SU-DHL-6 (cell line): ENCODE results near the gene SELENOF.
A peak's percentile ranks its signal among the peaks of the same experiment; 100 is the strongest.

Source experiments
- H2AFZ ChIP-seq: fragments of 200-600 bp; sonication (generic); 2 replicates; pipeline ENCODE4 v1.6.1; 2014; ENCODE audit warnings: low read depth, mild to moderate bottlenecking, moderate library complexity, mixed read lengths, antibody characterized with exemption, low read length; ENCODE audit not compliant: severe bottlenecking
- H3F3A ChIP-seq: fragments of 200-600 bp; shearing (Covaris generic); 2 replicates; pipeline ENCODE4 v1.6.0; 2016; ENCODE audit warnings: antibody characterized with exemption, mild to moderate bottlenecking; ENCODE audit not compliant: insufficient read depth
- H3K27ac ChIP-seq: fragments of 200-600 bp; sonication (generic); 2 replicates; pipeline ENCODE4 v1.5.1; 2016; ENCODE audit warnings: low read depth, mild to moderate bottlenecking, low read length, moderate library complexity, mixed read lengths
- H3K27me3 ChIP-seq: fragments of 200-600 bp; sonication (generic), shearing (Covaris generic); 2 replicates; pipeline ENCODE4 v1.6.0; 2014; ENCODE audit warnings: mild to moderate bottlenecking, low read length
- H3K36me3 ChIP-seq: fragments of 200-600 bp; sonication (generic); 2 replicates; pipeline ENCODE4 v1.6.1; 2014; ENCODE audit warnings: mild to moderate bottlenecking, low read length, mixed read lengths
- H3K4me2 ChIP-seq: fragments of 300-600, 200-600 bp; shearing (Covaris generic), sonication (generic); 2 replicates; pipeline ENCODE4 v1.6.0; 2014; ENCODE audit warnings: low read length, low read depth, mild to moderate bottlenecking; ENCODE audit not compliant: poor library complexity, severe bottlenecking
- H3K4me3 ChIP-seq: fragments of 200-600 bp; sonication (generic); 2 replicates; pipeline ENCODE4 v1.5.1; 2014; ENCODE audit warnings: antibody characterized with exemption, low read length, mild to moderate bottlenecking, mixed read lengths; ENCODE audit not compliant: insufficient read depth, poor library complexity, severe bottlenecking
- H3K79me2 ChIP-seq: fragments of 200-600 bp; sonication (generic); 2 replicates; pipeline ENCODE4 v1.6.1; 2014; ENCODE audit warnings: mild to moderate bottlenecking, low read length, moderate library complexity; ENCODE audit not compliant: insufficient read depth
- H3K9ac ChIP-seq: fragments of 200-600 bp; sonication (generic); 2 replicates; pipeline ENCODE4 v1.7.0; 2014; ENCODE audit warnings: mild to moderate bottlenecking, low read length
- H3K9me2 ChIP-seq: fragments of 200-600 bp; sonication (generic); replicated peaks from 2 replicates; pipeline ENCODE4 v1.6.1; 2014; ENCODE audit warnings: low read length; ENCODE audit not compliant: insufficient read depth
- H3K9me3 ChIP-seq: fragments of 200-600 bp; sonication (generic); 2 replicates; pipeline ENCODE4 v1.6.1; 2014; ENCODE audit warnings: low read length, mixed read lengths; ENCODE audit not compliant: insufficient read depth
- H4K20me1 ChIP-seq: fragments of 200-600 bp; sonication (generic); 2 replicates; pipeline ENCODE4 v1.6.1; 2014; ENCODE audit warnings: low read depth, mild to moderate bottlenecking, antibody characterized with exemption, low read length, moderate library complexity, mixed read lengths
- EZH2phosphoT487 ChIP-seq: fragments of 200-600 bp; sonication (generic), shearing (Covaris generic); conservative IDR thresholded peaks from 2 replicates; pipeline ENCODE4 v1.6.1; 2018; ENCODE audit warnings: mild to moderate bottlenecking, antibody characterized with exemption, low read length, moderate library complexity, mixed read lengths
- TF ChIP-seq, protein P1 (sequence below): fragments of 200-600 bp; sonication (generic); IDR thresholded peaks from one replicate; pipeline ENCODE4 v1.5.1; 2017; ENCODE audit warnings: antibody characterized with exemption, mild to moderate bottlenecking, low read length, moderate library complexity; ENCODE audit not compliant: insufficient read depth, poor library complexity, severe bottlenecking

SELENOF gene

DNA sequence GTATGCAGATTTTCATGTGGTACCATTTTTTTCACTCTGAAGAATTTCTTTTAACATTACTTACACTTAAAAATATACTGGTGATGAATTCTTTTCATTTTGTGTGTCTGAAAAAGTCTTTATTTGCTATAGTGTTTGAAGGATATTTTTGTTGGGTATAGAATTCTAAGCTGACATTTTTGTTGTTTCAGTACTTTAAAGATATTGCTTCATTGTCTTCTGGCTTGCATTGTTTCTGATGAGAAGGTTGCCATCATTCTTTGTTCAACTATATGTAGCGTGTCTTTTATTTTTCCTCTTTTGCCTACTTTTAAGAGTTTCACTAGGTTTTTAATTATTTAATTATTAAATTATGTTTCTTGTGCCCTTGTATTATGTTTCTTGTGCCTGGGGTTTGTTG, 8.5 kb upstream of the SELENOF start:
- no peak overlapping the region for H3K9ac ChIP-seq
- no peaks in the 10 kb centered on the region for H3K27me3 ChIP-seq
- TF ChIP-seq, protein P1, sequence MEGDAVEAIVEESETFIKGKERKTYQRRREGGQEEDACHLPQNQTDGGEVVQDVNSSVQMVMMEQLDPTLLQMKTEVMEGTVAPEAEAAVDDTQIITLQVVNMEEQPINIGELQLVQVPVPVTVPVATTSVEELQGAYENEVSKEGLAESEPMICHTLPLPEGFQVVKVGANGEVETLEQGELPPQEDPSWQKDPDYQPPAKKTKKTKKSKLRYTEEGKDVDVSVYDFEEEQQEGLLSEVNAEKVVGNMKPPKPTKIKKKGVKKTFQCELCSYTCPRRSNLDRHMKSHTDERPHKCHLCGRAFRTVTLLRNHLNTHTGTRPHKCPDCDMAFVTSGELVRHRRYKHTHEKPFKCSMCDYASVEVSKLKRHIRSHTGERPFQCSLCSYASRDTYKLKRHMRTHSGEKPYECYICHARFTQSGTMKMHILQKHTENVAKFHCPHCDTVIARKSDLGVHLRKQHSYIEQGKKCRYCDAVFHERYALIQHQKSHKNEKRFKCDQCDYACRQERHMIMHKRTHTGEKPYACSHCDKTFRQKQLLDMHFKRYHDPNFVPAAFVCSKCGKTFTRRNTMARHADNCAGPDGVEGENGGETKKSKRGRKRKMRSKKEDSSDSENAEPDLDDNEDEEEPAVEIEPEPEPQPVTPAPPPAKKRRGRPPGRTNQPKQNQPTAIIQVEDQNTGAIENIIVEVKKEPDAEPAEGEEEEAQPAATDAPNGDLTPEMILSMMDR, result no peak
- no peak for TF ChIP-seq EZH2phosphoT487
- peaks cover 57% of the 10 kb centered on the region for H3K36me3 ChIP-seq
- H3F3A ChIP-seq, result peaks cover 25% of the 10 kb centered on the region; the same call in 1 of the 2 replicates
- H4K20me1 ChIP-seq, result peaks cover 25% of the 10 kb centered on the region
- H3K9me2 ChIP-seq, result no peaks in the 10 kb centered on the region
- no peak overlapping the region for H2AFZ ChIP-seq
- H3K9me3 ChIP-seq, result peaks cover 34% of the 10 kb centered on the region
- no peak overlapping the region for H3K4me3 ChIP-seq
- H3K27ac ChIP-seq, result no peak overlapping the region
- H3K79me2 ChIP-seq, result peaks cover 100% of the 10 kb centered on the region
- H3K4me2 ChIP-seq, result no peak overlapping the region

DNA sequence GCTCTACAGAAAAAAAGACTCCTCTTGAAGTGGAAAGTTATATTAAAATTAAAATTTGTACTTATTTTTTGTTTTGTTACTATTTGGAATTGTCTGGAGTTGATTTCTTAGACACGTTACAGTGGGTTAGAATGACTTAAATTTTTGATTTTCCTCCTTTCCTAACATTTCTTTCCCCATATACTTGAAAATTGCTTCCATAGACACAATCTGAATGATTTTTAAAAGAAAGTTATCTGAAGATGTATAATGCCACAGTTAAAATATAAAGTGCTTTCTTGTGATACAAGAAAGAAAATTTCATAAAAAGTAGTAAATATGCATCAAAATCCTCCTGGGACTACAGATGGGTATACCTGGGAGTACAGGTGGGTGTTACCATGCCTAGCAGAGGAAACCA, 2.8 kb upstream of the SELENOF start:
- H3K9me2 ChIP-seq, result no peaks in the 10 kb centered on the region
- peak overlapping the region; percentile 99 for H3K9ac ChIP-seq
- peaks cover 95% of the 10 kb centered on the region for H3K79me2 ChIP-seq
- peaks cover 34% of the 10 kb centered on the region for H4K20me1 ChIP-seq
- no peak overlapping the region for H2AFZ ChIP-seq
- peaks cover 46% of the 10 kb centered on the region for H3K36me3 ChIP-seq
- TF ChIP-seq, protein P1, result no peak
- TF ChIP-seq EZH2phosphoT487, result no peak
- peak overlapping the region; percentile 84 for H3K27ac ChIP-seq
- H3K4me3 ChIP-seq, result peak overlapping the region; percentile 87
- H3F3A ChIP-seq, result peaks cover 19% of the 10 kb centered on the region
- H3K4me2 ChIP-seq, result peak overlapping the region; percentile 98
- no peaks in the 10 kb centered on the region for H3K27me3 ChIP-seq
- peaks cover 15% of the 10 kb centered on the region for H3K9me3 ChIP-seq

DNA sequence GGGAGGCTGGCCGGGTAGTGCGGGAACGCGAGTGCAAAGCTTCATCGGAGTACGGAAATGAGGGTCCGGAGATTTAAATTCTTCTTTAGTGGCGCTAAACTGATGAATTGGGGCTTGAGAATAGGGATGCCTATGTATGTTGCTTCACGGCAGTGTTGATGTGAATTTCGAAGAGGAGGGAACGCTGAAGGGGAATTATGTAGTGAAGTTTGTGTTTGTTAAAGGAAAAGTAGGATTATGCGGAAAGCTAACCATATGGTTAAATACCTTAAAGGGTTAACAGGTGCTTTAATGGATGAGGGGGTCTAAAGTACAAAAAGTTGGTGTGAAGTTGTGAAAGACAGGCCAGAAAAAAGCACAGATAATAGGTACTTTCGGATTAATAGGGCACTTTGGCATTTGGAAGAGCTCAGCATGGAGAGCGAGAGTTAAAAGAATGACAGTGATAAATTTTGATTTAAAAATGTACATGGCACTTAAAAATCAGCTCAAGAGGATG, 1.9 kb upstream of the SELENOF start:
- no peaks in the 10 kb centered on the region for H3K9me2 ChIP-seq
- peaks cover 36% of the 10 kb centered on the region for H3K36me3 ChIP-seq
- TF ChIP-seq, protein P1, result no peak
- no peak for TF ChIP-seq EZH2phosphoT487
- peak overlapping the region; percentile 98 for H3K4me2 ChIP-seq
- no peak overlapping the region for H2AFZ ChIP-seq
- peak overlapping the region; percentile 84 for H3K27ac ChIP-seq
- H3K4me3 ChIP-seq, result peak overlapping the region; percentile 87
- H3K79me2 ChIP-seq, result peaks cover 95% of the 10 kb centered on the region
- peaks cover 17% of the 10 kb centered on the region for H3F3A ChIP-seq
- no peaks in the 10 kb centered on the region for H3K27me3 ChIP-seq
- H4K20me1 ChIP-seq, result peaks cover 40% of the 10 kb centered on the region
- peaks cover 6% of the 10 kb centered on the region; the same call in 1 of the 2 replicates for H3K9me3 ChIP-seq
- peak overlapping the region; percentile 99 for H3K9ac ChIP-seq
